ENCODE measurements around the gene SDE2. TPM values are rescaled to one million over a fixed set of nuclear protein-coding genes. Genes with fewer than 3 reads are reported as not detected.

Gene SDE2
- total and polyA plus RNA-seq, 2 of the 8 experiments (the other 6 are each of a cell fraction or from before 2014, with no cell fraction given), result 8.5 to 16.7 TPM

- H3K27me3 ChIP-seq (replicated peaks in 1 of 4; ENCODE audit: control insufficient read depth in 3 of 4, extremely low read depth in 1 of 4, insufficient read depth in 3 of 4, low read length in 3 of 4), result no peaks in the 10 kb centered on the region
- no peaks in the 10 kb centered on the region for H4K20me1 ChIP-seq (replicated peaks in 1 of 2; ENCODE audit: control insufficient read depth in 1 of 2, insufficient read depth in 2 of 2, low read length in 2 of 2)
- CTCF ChIA-PET (ENCODE audit: partially characterized antibody), result interaction anchor here (0.6 to 7.1 kb wide), 19 partner anchors 11 to 532 kb away, joined by 3 to 86 read pairs (median 3); partner anchors contain the start of gene SRP9
- H3K23ac ChIP-seq (ENCODE audit: insufficient read length), result no peak overlapping the region
- no peaks in the 10 kb centered on the region for H3K36me3 ChIP-seq (ENCODE audit: control insufficient read depth in 2 of 4, insufficient read depth in 4 of 4, low read length in 3 of 4)
- H4K5ac ChIP-seq (ENCODE audit: insufficient read length, low read depth, low read length), result no peak overlapping the region
- H2AFZ ChIP-seq (ENCODE audit: low read length), result no peak overlapping the region
- TF ChIP-seq BACH1 (IDR thresholded peaks at IDR 0.05; ENCODE audit: low read length) (no peak), RXRA (IDR thresholded peaks at IDR 0.05; ENCODE audit: insufficient read depth, low read depth, low read length) (no peak), RNF2 (IDR thresholded peaks at IDR 0.05; ENCODE audit: borderline replicate concordance, low read depth, low read length, missing control alignments, poor library complexity, severe bottlenecking) (no peak), E2F6 (IDR thresholded peaks at IDR 0.05) (no peak), POLR2AphosphoS5 (IDR thresholded peaks at IDR 0.05; ENCODE audit: low read depth, low read length) (no peak), PHF8 (conservative IDR thresholded peaks at IDR 0.05; ENCODE audit: low read depth, low read length) (no peak), GTF2F1 (IDR thresholded peaks at IDR 0.05; ENCODE audit: borderline replicate concordance, low read depth, low read length) (no peak), RFX5 (IDR thresholded peaks at IDR 0.05; ENCODE audit: borderline replicate concordance, low read depth, low read length) (no peak)
- H3K14ac ChIP-seq (ENCODE audit: insufficient read length), result no peak overlapping the region
- H2BK20ac ChIP-seq (ENCODE audit: low read length), result no peak overlapping the region
- POLR2A ChIA-PET (ENCODE audit: partially characterized antibody), result interaction anchor here (0.6 to 2.2 kb wide), 12 partner anchors 10 to 193 kb away, joined by 3 to 6 read pairs (median 3); partner anchors contain the start of gene SDE2
- H2AK5ac ChIP-seq (ENCODE audit: low read depth, low read length), result no peak overlapping the region
- H4K8ac ChIP-seq (ENCODE audit: extremely low read depth, insufficient read depth, low read length), result no peak overlapping the region
- no peaks in the 10 kb centered on the region for H3K79me2 ChIP-seq (ENCODE audit: control insufficient read depth in 1 of 2, insufficient read depth in 2 of 2, low read length in 2 of 2)
- 96% methylated on average over 15 of the region's 15 CpGs; no CpG with 5 or more reads in 1 of the 2 experiments for WGBS, 2 experiments (ENCODE audit: extremely low coverage in 1 of 2, insufficient coverage in 1 of 2, insufficient read length in 1 of 2, insufficient replicate concordance in 2 of 2, low coverage in 1 of 2, low lambda C conversion rate in 2 of 2, missing lambda C conversion rate in 1 of 2)
- no peak overlapping the region for H2BK120ac ChIP-seq (replicated peaks; ENCODE audit: low read depth, low read length)
- H2BK5ac ChIP-seq (ENCODE audit: low read depth, low read length), result no peak overlapping the region
- no peak overlapping the region for H3K27ac ChIP-seq (ENCODE audit: low read depth, low read length)
- H3K4ac ChIP-seq (replicated peaks; ENCODE audit: insufficient read length, low read depth, low read length), result no peak overlapping the region
- no peak overlapping the region for H2BK15ac ChIP-seq (ENCODE audit: low read length)
- H3K56ac ChIP-seq (replicated peaks; ENCODE audit: insufficient read length, low read depth, low read length), result no peak overlapping the region
- H3K9me3 ChIP-seq (ENCODE audit: insufficient read depth in 2 of 2, low read depth in 1 of 2, low read length in 1 of 2), result no peaks in the 10 kb centered on the region
- H3K4me3 ChIP-seq (ENCODE audit: extremely low read depth in 1 of 4, insufficient read depth in 2 of 4, low read depth in 3 of 4, low read length in 4 of 4), result no peak overlapping the region
- DNase-seq (ENCODE audit: low read depth in 1 of 2, low spot score in 2 of 2) (no peak), FAIRE-seq (no peak)
- H2BK12ac ChIP-seq (ENCODE audit: low read depth, low read length), result no peak overlapping the region
- H3K4me1 ChIP-seq (replicated peaks in 1 of 4; ENCODE audit: control insufficient read depth in 3 of 4, insufficient read depth in 4 of 4, low read length in 3 of 4), result no peaks in the 10 kb centered on the region
- no peak overlapping the region for H4K91ac ChIP-seq (replicated peaks; ENCODE audit: insufficient read length, low read length)
- no peaks in the 10 kb centered on the region; the same call in 1 of the 2 replicates for H3K23me2 ChIP-seq (ENCODE audit: low read depth, low read length)
- no peak overlapping the region for H3K9ac ChIP-seq (replicated peaks in 1 of 4; ENCODE audit: extremely low read depth in 1 of 4, low read depth in 3 of 4, low read length in 3 of 4)
- no peak overlapping the region for H3K18ac ChIP-seq (ENCODE audit: extremely low read depth, low read length)
- H3K79me1 ChIP-seq (ENCODE audit: low read depth, low read length), result no peaks in the 10 kb centered on the region
- no peak overlapping the region for H3K4me2 ChIP-seq (ENCODE audit: insufficient read depth in 1 of 2, low read depth in 2 of 2, low read length in 2 of 2)
Measured at GRCh38 chr1:225972344-225973152, 26.6 kb downstream of the SDE2 start.

Measured in H1 (cell line).